Sigmoid colon (tissue), 7 donors: ENCODE measurements around the gene LIMD2. TPM values are rescaled to one million over a fixed set of nuclear protein-coding genes. Genes with fewer than 3 reads are reported as not detected.

ENCODE experiments used
- DNase-seq: peaks from one replicate; pipeline ENCODE4 v3.0.0-alpha.2; 2019
- H3K27ac ChIP-seq, 4 donors: fragments of 200-600 bp; sonication (generic); one replicate each; pipeline ENCODE4 v1.5.1; 2016 to 2019; ENCODE audit warnings: mild to moderate bottlenecking in 1 of 4
- H3K27me3 ChIP-seq, 3 donors: fragments of 200-600 bp; sonication (generic); one replicate each; pipeline ENCODE4 v1.5.1; 2019; ENCODE audit warnings: mild to moderate bottlenecking in 1 of 3
- H3K36me3 ChIP-seq, 4 donors: fragments of 200-600 bp; sonication (generic); one replicate each; pipeline ENCODE4 v1.5.1; 2016 to 2019
- H3K4me1 ChIP-seq, 4 donors: fragments of 200-600 bp; sonication (generic); one replicate each; pipeline ENCODE4 v1.5.1; 2017 to 2019
- H3K4me3 ChIP-seq, 4 donors: fragments of 200-600 bp; sonication (generic); one replicate each; pipeline ENCODE4 v1.5.1; 2017 to 2019; ENCODE audit warnings: mild to moderate bottlenecking in 2 of 4, moderate library complexity in 1 of 4
- H3K9me3 ChIP-seq, 4 donors: fragments of 200-600 bp in 3 of 4; sonication (generic) in 3 of 4; one replicate each; pipeline versions ENCODE4 v1.5.1 to v1.6.1; 2013 to 2019
- EP300 ChIP-seq, 4 donors: sonication (generic); formaldehyde crosslinking; IDR thresholded peaks; one replicate each; pipeline ENCODE4 v1.6.1; 2017; ENCODE audit warnings: antibody characterized with exemption in 4 of 4
- POLR2A ChIP-seq, 2 donors: fragments of 450-650 bp; IDR thresholded peaks; one replicate each; pipeline ENCODE4 v1.6.1; 2016; ENCODE audit warnings: antibody characterized with exemption in 2 of 2, mild to moderate bottlenecking in 2 of 2, moderate library complexity in 2 of 2
- POLR2AphosphoS5 ChIP-seq, 4 donors: sonication (generic); formaldehyde crosslinking; IDR thresholded peaks; one replicate each; pipeline ENCODE4 v1.6.1; 2017; ENCODE audit warnings: antibody characterized with exemption in 4 of 4
- WGBS, 2 donors: extraction: QIAGEN DNeasy Blood & Tissue Kit; methylation state at CpG; one replicate each; pipeline ENCODE4 v1.1.7; 2013; 5-methylcytosine and 5-hydroxymethylcytosine counted together
- intact Hi-C: fragments of 100-400 bp; cut with DNase I; formaldehyde crosslinking; loops from one replicate; pipeline ENCODE4 v1.15.1; 2023
- polyA plus RNA-seq, 3 donors: library from polyadenylated mRNA; stranded (reverse); fragments of 200-250 nt; gene quantifications; one replicate each; pipeline ENCODE4 v1.2.3, GENCODE V29; 2013
- total RNA-seq, 4 donors: library from RNA; depleted of rRNA; stranded (reverse); fragments of >200 nt; gene quantifications; one replicate each; pipeline ENCODE4 v1.1.0, GENCODE V29; 2016
- TF ChIP-seq, protein P1 (sequence below), 4 experiments: fragments of 450-650 bp in 3 of 4; fragments of 200-600 bp in 1 of 4; IDR thresholded peaks; one replicate each; pipeline ENCODE4 v1.5.1; 2016 to 2019; ENCODE audit warnings: antibody characterized with exemption in 4 of 4, mild to moderate bottlenecking in 3 of 4, moderate library complexity in 2 of 4
- donor health status: healthy with polysubstance abuse.
- donor health status: Bipolar disorder and iron deficiency.
- donor health status: healthy.

LIMD2 gene
- total and polyA plus RNA-seq, 7 donors: 3.0 to 119 (median 7.5) TPM

DNA sequence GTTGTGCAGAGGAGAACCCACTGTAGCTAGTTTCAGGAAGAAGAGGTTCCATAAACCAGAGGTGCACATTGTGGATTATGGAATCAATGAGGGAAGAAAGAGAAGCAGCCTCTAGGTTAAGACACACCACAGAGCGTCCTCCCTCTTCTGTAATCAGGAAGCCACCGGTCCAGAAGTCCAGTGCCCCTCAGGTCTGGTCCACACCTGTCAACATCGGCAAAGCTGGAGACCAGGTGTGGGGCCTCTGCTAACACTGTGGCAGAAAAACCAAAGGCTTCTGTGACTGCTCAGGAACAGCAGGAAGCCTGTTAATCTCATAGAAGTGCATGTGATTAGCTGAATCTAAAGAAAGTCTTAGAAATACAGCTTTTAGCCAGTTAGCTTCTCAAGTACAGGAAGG, 23.3 kb downstream of the LIMD2 start:
- no peak for DNase-seq
- 14 to 51% methylated on average over 3 of the region's 3 CpGs for WGBS, 2 donors
- no peaks in the 10 kb centered on the region for H3K27me3 ChIP-seq
- no peaks in the 10 kb centered on the region for H3K9me3 ChIP-seq
- no peak overlapping the region for H3K4me3 ChIP-seq
- no peak for TF ChIP-seq POLR2AphosphoS5 (IDR thresholded peaks at IDR 0.05)
- TF ChIP-seq POLR2A (IDR thresholded peaks at IDR 0.05): no peak
- TF ChIP-seq, protein P1, sequence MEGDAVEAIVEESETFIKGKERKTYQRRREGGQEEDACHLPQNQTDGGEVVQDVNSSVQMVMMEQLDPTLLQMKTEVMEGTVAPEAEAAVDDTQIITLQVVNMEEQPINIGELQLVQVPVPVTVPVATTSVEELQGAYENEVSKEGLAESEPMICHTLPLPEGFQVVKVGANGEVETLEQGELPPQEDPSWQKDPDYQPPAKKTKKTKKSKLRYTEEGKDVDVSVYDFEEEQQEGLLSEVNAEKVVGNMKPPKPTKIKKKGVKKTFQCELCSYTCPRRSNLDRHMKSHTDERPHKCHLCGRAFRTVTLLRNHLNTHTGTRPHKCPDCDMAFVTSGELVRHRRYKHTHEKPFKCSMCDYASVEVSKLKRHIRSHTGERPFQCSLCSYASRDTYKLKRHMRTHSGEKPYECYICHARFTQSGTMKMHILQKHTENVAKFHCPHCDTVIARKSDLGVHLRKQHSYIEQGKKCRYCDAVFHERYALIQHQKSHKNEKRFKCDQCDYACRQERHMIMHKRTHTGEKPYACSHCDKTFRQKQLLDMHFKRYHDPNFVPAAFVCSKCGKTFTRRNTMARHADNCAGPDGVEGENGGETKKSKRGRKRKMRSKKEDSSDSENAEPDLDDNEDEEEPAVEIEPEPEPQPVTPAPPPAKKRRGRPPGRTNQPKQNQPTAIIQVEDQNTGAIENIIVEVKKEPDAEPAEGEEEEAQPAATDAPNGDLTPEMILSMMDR (IDR thresholded peaks at IDR 0.05): no peak
- TF ChIP-seq EP300 (IDR thresholded peaks at IDR 0.05): no peak
- peak overlapping the region; percentile 70 to 78 (median 76) for H3K27ac ChIP-seq
- H3K4me1 ChIP-seq: peaks cover 0 to 51% (median 36%) of the 10 kb centered on the region in 4 donors
- peaks cover 0 to 37% (median 1%) of the 10 kb centered on the region in 4 donors for H3K36me3 ChIP-seq
- intact Hi-C loops: no loop called here

DNA sequence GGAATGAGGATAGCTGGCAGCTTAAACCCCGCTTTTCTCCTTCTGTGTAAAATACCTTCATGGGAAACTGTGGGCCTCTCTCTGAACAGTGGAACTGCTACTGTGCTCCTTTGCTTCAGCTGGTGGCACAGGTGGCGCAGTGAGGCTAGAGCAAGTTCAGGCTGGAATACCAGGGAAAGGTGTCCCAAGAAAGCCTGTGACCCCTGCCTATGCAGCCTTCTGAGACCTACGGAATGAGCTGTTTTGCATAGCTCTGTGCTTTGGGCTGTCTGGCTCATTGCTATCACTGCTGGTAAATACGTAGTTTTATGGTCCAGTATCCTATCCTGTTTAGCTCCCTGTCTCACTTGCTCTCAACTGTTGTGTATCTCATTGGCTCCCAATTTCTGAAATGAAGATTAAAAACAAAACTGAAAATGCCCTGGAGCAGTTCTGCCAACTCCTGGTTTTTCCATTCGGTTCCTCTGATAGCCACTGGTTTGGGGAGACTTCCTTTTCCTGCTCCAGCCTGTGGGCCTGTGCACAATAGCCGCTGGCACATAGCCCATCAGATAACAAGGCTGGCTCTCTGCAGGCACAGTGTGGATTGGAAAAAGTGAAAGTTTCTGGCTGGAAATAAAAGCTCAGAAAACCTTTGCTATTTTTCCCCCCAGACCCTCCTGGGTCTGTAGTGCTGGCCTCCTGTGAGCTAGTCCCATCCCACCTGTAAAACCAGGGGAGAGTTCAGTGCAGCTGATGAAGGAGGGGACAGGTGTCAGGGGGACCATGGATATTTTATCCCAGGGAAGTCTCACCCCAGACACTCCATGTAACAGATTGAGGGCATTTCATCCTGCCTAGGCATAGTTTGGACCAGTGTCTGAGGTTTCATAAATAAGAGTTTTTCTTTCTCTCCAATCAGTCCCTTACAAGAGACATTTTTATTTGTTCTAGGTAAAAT, 24.0 kb downstream of the LIMD2 start:
- Histone ChIP-seq H3K4me1 (peaks cover 0 to 44% (median 29%) of the 10 kb centered on the region in 4 donors), H3K27me3 (no peaks in the 10 kb centered on the region), H3K4me3 (peak overlapping the region in 1 of 4 donors; percentile 15), H3K36me3 (peaks cover 0 to 33% (median 0%) of the 10 kb centered on the region in 4 donors), H3K27ac (peak overlapping the region; percentile 70 to 78 (median 76)), H3K9me3 (no peaks in the 10 kb centered on the region)
- peak; percentile 84 for DNase-seq
- TF ChIP-seq EP300 (IDR thresholded peaks at IDR 0.05) (no peak), POLR2A (IDR thresholded peaks at IDR 0.05) (no peak), POLR2AphosphoS5 (IDR thresholded peaks at IDR 0.05) (peak; percentile 43 to 69 (median 52))
- TF ChIP-seq, protein P1 (IDR thresholded peaks at IDR 0.05): no peak
- WGBS, 2 donors: 21 to 52% methylated on average over 6 of the region's 6 CpGs
- intact Hi-C loops: no loop called here

DNA sequence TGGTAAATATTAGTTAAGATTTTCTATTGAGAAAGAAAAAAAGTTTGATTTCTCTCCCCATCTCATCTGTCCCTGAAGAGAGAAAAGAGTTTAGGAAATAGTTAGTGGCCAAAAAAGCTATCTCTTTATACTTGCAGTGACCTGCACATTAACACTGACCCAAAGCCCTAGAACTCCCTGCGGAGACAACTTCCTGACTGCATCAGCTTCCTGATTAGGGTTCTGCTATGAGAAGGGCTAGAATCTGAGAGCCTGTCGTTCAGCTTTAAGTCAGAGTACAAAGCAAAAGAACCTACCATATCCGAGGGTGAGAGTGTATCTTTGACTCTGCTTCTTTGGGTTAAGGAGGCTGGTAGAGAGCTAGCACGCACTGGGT, 24.7 kb downstream of the LIMD2 start:
- H3K4me3 ChIP-seq: peak overlapping the region in 1 of 4 donors; percentile 15
- H3K4me1 ChIP-seq: peaks cover 0 to 37% (median 28%) of the 10 kb centered on the region in 4 donors
- WGBS, 2 donors: 18 to 38% methylated on average over 4 of the region's 4 CpGs
- no peak for DNase-seq
- H3K36me3 ChIP-seq: peaks cover 0 to 35% (median 0%) of the 10 kb centered on the region in 4 donors
- no peaks in the 10 kb centered on the region for H3K9me3 ChIP-seq
- intact Hi-C loops: no loop called here
- no peak for TF ChIP-seq EP300 (IDR thresholded peaks at IDR 0.05)
- no peak for TF ChIP-seq POLR2AphosphoS5 (IDR thresholded peaks at IDR 0.05)
- H3K27me3 ChIP-seq: no peaks in the 10 kb centered on the region
- peak overlapping the region; percentile 70 to 78 (median 76) for H3K27ac ChIP-seq

DNA sequence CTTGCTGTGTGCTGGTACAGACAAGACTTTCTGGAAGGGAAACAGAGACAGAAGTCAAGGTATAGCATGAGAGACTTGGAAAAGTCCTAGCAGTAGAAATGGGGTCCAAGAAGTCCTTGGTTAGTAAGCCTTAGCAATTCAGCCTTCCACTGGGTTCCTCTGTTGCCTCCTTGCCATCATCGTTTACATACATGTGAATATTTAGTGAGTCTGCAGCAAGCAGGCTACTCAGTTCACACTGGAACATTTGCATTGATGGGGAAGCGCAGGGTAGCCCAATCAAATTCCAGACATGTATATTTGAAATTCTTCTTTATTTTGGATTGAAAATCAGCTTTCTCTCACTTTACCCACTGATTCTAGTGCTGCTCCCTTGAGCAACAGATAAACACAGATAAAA, 27.1 kb downstream of the LIMD2 start:
- Histone ChIP-seq H3K4me3 (no peak overlapping the region), H3K27ac (no peak overlapping the region), H3K36me3 (peaks cover 0 to 54% (median 8%) of the 10 kb centered on the region in 4 donors), H3K9me3 (no peaks in the 10 kb centered on the region), H3K27me3 (no peaks in the 10 kb centered on the region), H3K4me1 (peaks cover 0 to 39% (median 28%) of the 10 kb centered on the region in 4 donors)
- TF ChIP-seq POLR2A (IDR thresholded peaks at IDR 0.05) (no peak), POLR2AphosphoS5 (IDR thresholded peaks at IDR 0.05) (no peak), EP300 (IDR thresholded peaks at IDR 0.05) (no peak)
- TF ChIP-seq, protein P1 (IDR thresholded peaks at IDR 0.05): no peak
- no peak for DNase-seq
- intact Hi-C loops: no loop called here
- 97 to 98% methylated on average over 2 of the region's 2 CpGs for WGBS, 2 donors

DNA sequence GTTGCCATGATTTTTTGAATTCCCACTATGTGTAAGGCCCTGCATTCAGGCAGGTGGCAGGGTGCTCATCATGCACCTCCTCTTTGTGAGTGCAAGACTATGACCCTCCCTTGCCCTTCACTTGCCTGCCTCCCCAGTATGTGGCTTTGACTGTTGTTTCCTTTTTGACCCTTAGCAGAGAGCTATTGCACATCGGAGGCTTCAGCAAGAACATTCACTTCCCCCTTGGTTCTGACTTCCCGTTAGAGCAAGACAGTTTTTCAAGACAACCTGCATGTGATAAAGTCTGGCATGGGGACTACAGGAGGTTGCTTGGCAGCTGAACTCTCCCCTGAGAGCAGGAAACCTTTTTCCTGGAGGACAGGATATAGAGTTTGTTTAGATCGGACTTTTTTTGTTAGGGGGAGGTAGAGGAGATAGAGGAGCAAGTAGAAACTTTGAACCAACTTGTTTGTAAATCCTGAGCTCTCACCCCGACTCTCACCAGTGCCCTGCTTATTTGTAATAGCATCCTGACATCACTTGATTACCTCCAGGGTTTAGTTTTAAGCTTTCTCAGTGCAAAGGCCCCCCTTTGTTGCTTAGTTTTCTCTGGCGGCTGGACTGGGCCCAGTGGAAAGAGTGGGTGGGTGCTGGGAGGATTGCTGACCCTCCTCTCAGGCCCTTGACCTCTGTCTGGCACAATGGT, 34.3 kb downstream of the LIMD2 start:
- intact Hi-C loops: no loop called here
- peak overlapping the region; percentile 22 to 51 (median 38) for H3K27ac ChIP-seq
- TF ChIP-seq POLR2AphosphoS5 (IDR thresholded peaks at IDR 0.05) (peak in 2 of 4 donors; percentile 11 to 44), POLR2A (IDR thresholded peaks at IDR 0.05) (no peak)
- peaks cover 0 to 27% (median 0%) of the 10 kb centered on the region in 4 donors for H3K4me1 ChIP-seq
- WGBS, 2 donors: 42 to 73% methylated on average over 5 of the region's 5 CpGs
- H3K36me3 ChIP-seq: peaks cover 10 to 84% (median 27%) of the 10 kb centered on the region in 4 donors
- no peak overlapping the region for H3K4me3 ChIP-seq
- H3K27me3 ChIP-seq: no peaks in the 10 kb centered on the region
- no peak for DNase-seq
- no peaks in the 10 kb centered on the region for H3K9me3 ChIP-seq
